A549 treated with dexamethasone at 1 μM for 4 hours (cell line): ENCODE measurements around the gene CCL1. TPM values are rescaled to one million over a fixed set of nuclear protein-coding genes. Genes with fewer than 3 reads are reported as not detected.

Source experiments
- total RNA-seq: library from RNA; stranded (reverse); fragments of 200-300 nt; extraction: Qiagen RNA extraction; gene quantifications from 5 replicates; pipeline ENCODE4 v1.2.3, GENCODE V29; 2022

Gene CCL1, protein sequence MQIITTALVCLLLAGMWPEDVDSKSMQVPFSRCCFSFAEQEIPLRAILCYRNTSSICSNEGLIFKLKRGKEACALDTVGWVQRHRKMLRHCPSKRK
- total RNA-seq = not detected in 5 replicates

DNA sequence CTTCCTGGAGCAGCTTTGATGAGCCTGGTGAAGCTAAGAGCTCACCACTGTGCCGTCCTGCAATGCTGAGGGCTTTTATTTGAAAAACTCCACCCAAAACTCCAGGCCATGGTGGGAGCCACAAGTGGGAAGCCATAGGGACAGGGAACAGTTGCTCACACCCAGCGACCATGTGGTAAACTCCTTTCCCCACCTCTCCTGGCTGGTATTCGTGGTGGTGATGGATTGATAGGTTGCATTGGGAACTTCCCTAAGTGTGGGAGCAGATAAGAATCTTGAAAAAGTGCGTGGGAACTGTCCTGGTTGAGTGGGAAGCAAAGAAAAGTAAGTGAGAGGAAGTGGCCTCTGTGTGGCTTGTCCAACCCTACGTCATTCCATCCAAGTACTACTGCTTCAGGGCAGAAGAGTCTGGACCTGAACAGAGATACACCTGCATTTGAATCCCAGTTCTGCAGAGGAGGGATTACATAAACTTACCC is at the start of gene CCL1:
Gene CCL1 (minus strand): TSS at position 51 of the 479 bp plus-strand sequence. CDS start 72 bp downstream, outside the sequence.

DNA sequence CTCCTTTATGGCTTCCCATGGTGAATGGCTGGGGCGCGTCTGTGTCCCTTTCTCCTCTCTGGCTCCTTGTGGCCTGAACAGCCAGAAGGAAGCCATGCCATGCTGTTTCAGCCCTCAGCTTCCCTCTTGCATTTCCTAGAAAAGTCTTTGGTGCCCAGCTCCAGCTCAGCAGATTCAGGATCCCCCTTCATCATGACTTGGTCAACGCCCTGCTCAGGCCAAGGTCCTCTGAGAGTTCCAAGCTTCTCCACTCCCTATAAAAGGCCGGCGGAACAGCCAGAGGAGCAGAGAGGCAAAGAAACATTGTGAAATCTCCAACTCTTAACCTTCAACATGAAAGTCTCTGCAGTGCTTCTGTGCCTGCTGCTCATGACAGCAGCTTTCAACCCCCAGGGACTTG is 6.8 kb downstream of the CCL1 start, which contains the start of gene CCL13:
Gene CCL13 (plus strand): TSS at position 287 of the 400 bp plus-strand sequence. CDS start 47 bp downstream, at position 334.

DNA sequence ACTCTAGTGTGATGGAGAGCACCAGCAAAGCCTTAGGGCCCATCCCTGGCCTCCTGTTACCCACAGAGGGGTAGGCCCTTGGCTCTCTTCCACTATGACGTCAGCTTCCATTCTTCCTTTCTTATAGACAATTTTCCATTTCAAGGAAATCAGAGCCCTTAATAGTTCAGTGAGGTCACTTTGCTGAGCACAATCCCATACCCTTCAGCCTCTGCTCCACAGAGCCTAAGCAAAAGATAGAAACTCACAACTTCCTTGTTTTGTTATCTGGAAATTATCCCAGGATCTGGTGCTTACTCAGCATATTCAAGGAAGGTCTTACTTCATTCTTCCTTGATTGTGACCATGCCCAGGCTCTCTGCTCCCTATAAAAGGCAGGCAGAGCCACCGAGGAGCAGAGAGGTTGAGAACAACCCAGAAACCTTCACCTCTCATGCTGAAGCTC is 44.0 kb downstream of the CCL1 start, which contains the start of gene CCL8:
Gene CCL8 (plus strand): TSS at position 397 of the 445 bp plus-strand sequence. CDS start 67 bp downstream, outside the sequence.

Other genes starting within 250 kb of the CCL1 start
- 4.9 to 10.8 TPM (median 6.1 TPM) in 5 replicates for gene CCL2, start 107.9 kb downstream of the CCL1 start, total RNA-seq
- 0.14 to 0.27 TPM (median 0.20 TPM) in 3 of 5 replicates, not detected in the others for gene CCL7, start 93.0 kb downstream of the CCL1 start, total RNA-seq
- gene CCL11, start 77.5 kb downstream of the CCL1 start, total RNA-seq = not detected in 5 replicates
- gene CCL8, start 43.8 kb downstream of the CCL1 start, total RNA-seq = not detected in 5 replicates
- not detected in 5 replicates for gene CCL13, start 6.8 kb downstream of the CCL1 start, total RNA-seq
- gene TMEM132E, start 216.3 kb upstream of the CCL1 start, total RNA-seq = 0.01 to 0.02 TPM (median 0.02 TPM) in 4 of 5 replicates, not detected in the other